AML-193 (cell line): Measurements from ENCODE around the gene RIN3.
"Not testable (repeated sequence)": the region's sequence is repeated elsewhere in the genome, so short reads cannot be mapped to it uniquely, and the experiment has no call there.

Source experiments
- DNase-seq, 2 experiments: peaks; one replicate each; lab custom pipeline; 2025; lab: John Stamatoyannopoulos, UW

Gene RIN3

GRCh38 chr14:92624764-92625163 lies 111.2 kb downstream of the RIN3 start:
- DNase-seq: no peak

- DNase-seq: no peak
Observed at GRCh38 chr14:92625213-92625612, 111.6 kb downstream of the RIN3 start.

- DNase-seq: no peak
Observed at GRCh38 chr14:92626041-92626440, 112.5 kb downstream of the RIN3 start.

GRCh38 chr14:92627707-92628215 lies 114.2 kb downstream of the RIN3 start:
- DNase-seq: no peak

- no peak for DNase-seq
Observed at GRCh38 chr14:92628636-92629035, 115.1 kb downstream of the RIN3 start.

- no peak for DNase-seq
Observed at GRCh38 chr14:92630367-92630766, 116.8 kb downstream of the RIN3 start.

GRCh38 chr14:92631098-92631497 lies 117.5 kb downstream of the RIN3 start:
- DNase-seq: no peak

- DNase-seq: no peak
Observed at GRCh38 chr14:92632546-92633273, 119.1 kb downstream of the RIN3 start.

- peak in 1 of 2 experiments; percentile 10 for DNase-seq
Observed at GRCh38 chr14:92633274-92633616, 119.7 kb downstream of the RIN3 start.

- no peak for DNase-seq
Observed at GRCh38 chr14:92633724-92634123, 120.1 kb downstream of the RIN3 start.

GRCh38 chr14:92635031-92635430 lies 121.5 kb downstream of the RIN3 start:
- DNase-seq: no peak

- DNase-seq: no peak
Observed at GRCh38 chr14:92635896-92636295, 122.3 kb downstream of the RIN3 start.

- DNase-seq: no peak
Observed at GRCh38 chr14:92637228-92637627, 123.6 kb downstream of the RIN3 start.

GRCh38 chr14:92637864-92638263 lies 124.3 kb downstream of the RIN3 start:
- DNase-seq: no peak

- DNase-seq: no peak
Observed at GRCh38 chr14:92638266-92638665, 124.7 kb downstream of the RIN3 start.

- DNase-seq: no peak
Observed at GRCh38 chr14:92638904-92639303, 125.3 kb downstream of the RIN3 start.

- not testable (repeated sequence) for DNase-seq
Observed at GRCh38 chr14:92639472-92640117, 126.0 kb downstream of the RIN3 start.

GRCh38 chr14:92641306-92641705 lies 127.7 kb downstream of the RIN3 start:
- no peak for DNase-seq

GRCh38 chr14:92644171-92644969 lies 130.8 kb downstream of the RIN3 start:
- no peak for DNase-seq

GRCh38 chr14:92644970-92645515 lies 131.5 kb downstream of the RIN3 start:
- DNase-seq: no peak

GRCh38 chr14:92645841-92646478 lies 132.4 kb downstream of the RIN3 start:
- DNase-seq: peak; percentile 40 to 55
